Adrenal gland (tissue), 12 donors: ENCODE measurements around the gene GGTA1. TPM values are rescaled to one million over a fixed set of nuclear protein-coding genes. Genes with fewer than 3 reads are reported as not detected.

Experiments used
- DNase-seq, 7 donors: peaks; one replicate each; pipeline ENCODE4 v3.0.0-alpha.2; 2019 to 2020
- H3K27ac ChIP-seq, 5 donors: fragments of 200-600 bp; sonication (generic) in 4 of 5; 1 replicate in 3 of 5; 2 replicates in 2 of 5; pipeline versions ENCODE4 v1.5.1 to v1.8.0; 2016 to 2020; ENCODE audit warnings: mild to moderate bottlenecking in 1 of 5
- H3K27me3 ChIP-seq: fragments of 200-600 bp; 2 replicates; pipeline ENCODE4 v1.8.0; 2021
- H3K36me3 ChIP-seq, 2 donors: fragments of 200-600 bp; replicated peaks in 1 of 2; 1 replicate in 1 of 2; 2 replicates in 1 of 2; pipeline versions ENCODE4 v1.5.1 to v1.8.0; 2018 to 2022
- H3K4me1 ChIP-seq, 2 donors: fragments of 200-600 bp; replicated peaks in 1 of 2; 1 replicate in 1 of 2; 2 replicates in 1 of 2; pipeline versions ENCODE4 v1.5.1 to v1.8.0; 2018 to 2021
- H3K4me3 ChIP-seq, 4 donors: fragments of 200-600 bp; sonication (generic) in 3 of 4; one replicate each; pipeline ENCODE4 v1.5.1; 2016 to 2018
- H3K9me3 ChIP-seq, 3 donors: fragments of 200-600 bp; sonication (generic) in 1 of 3; replicated peaks in 1 of 3; 1 replicate in 2 of 3; 2 replicates in 1 of 3; pipeline versions ENCODE4 v1.5.1 to v1.8.0; 2016 to 2021
- POLR2A ChIP-seq, 2 donors: fragments of 450-650 bp; IDR thresholded peaks; one replicate each; pipeline ENCODE4 v1.6.1; 2017; ENCODE audit warnings: antibody characterized with exemption in 2 of 2, mild to moderate bottlenecking in 2 of 2, moderate library complexity in 1 of 2
- WGBS, 4 donors: extraction: QIAGEN DNeasy Blood & Tissue Kit in 2 of 4; methylation state at CpG; one replicate each; pipeline versions ENCODE4 v1.1.5 to v1.1.7; 2013 to 2017; 5-methylcytosine and 5-hydroxymethylcytosine counted together
- intact Hi-C, 2 donors: fragments of 100-400 bp; cut with DNase I; formaldehyde crosslinking; loops; one replicate each; pipeline versions ENCODE4 v1.14.1 to v1.15.0; 2022 to 2023
- polyA plus RNA-seq, 3 donors: library from polyadenylated mRNA; stranded (reverse); fragments of 200-250 nt in 2 of 3; fragments of 350-450 nt in 1 of 3; fragmentation: Illumina TruSeq in 1 of 3; extraction: RNeasy Lipid Tissue Mini Kit (QIAGEN cat#74804) in 1 of 3; gene quantifications; one replicate each; pipeline ENCODE4 v1.2.3, GENCODE V29; 2013 to 2014
- total RNA-seq, 9 donors: library from RNA; depleted of rRNA in 4 of 9; stranded (reverse); fragments of >200 nt in 4 of 9; fragments of 120-200 nt in 1 of 9; fragmentation: NEBNext Ultra II Directional in 1 of 9; extraction: Animal tissue kit (Norgen Biotek cat#: 25700) in 1 of 9; gene quantifications; one replicate each; pipeline versions ENCODE4 v1.1.0 to v1.2.4, GENCODE V29; 2013 to 2023
- TF ChIP-seq, protein P1 (sequence below), 6 experiments: fragments of 450-650 bp in 4 of 6; fragments of 200-600 bp in 2 of 6; sonication (generic) in 1 of 6; IDR thresholded peaks; 1 replicate in 5 of 6; 2 replicates in 1 of 6; pipeline versions ENCODE4 v1.5.1 to v1.8.0; 2016 to 2021; ENCODE audit warnings: antibody characterized with exemption in 6 of 6, mild to moderate bottlenecking in 2 of 6, moderate library complexity in 1 of 6
- donor health status: healthy with polysubstance abuse.
- donor health status: Bipolar disorder and iron deficiency.
- donor health status: DM: yes; HTN: yes; CAD: no.
- donor health status: DM: no; HTN: no; CAD: no.
- donor health status: DM: no; HTN: no; CAD: no.
- donor health status: DM: yes; HTN: yes; CAD: no.

The GGTA1 gene
- total and polyA plus RNA-seq, 12 donors = 1.5 to 34.1 (median 8.7) TPM

DNA sequence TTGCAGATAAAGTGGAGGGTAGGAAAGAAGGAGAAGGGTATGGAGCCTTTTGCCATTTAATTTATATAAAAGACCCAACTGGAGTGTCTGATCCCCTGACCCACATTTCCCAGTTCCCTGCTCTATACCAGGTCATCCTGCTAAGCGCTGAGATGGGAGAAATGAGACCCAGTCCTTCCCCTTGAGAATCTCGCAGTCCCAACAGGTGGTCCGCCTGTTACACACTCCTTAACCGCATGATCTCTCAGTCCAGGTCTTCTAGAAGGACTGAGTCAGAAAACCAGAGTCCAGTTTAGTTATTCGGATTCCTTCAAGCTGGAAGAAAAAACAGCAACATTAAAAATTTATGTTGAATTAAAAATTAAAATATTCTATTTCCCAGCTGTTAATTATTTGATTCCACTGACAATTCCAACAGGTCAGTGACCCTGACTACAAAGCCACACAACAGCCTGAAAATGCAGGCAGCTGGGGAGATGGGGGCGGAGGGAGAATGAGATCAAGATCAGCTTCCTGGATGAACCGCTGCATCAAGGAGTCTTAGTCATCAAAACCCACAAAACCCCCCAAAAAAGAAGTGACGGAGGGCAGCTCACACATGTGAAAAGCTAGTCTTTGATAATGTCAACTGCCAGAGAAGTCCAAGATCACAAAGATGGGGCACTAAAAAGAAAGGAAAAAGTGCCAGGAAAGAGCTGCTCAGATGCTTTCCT lies 44.0 kb downstream of the GGTA1 start:
- WGBS, 4 donors = 80 to 88% (median 83%) methylated on average over 8 of the region's 8 CpGs

DNA sequence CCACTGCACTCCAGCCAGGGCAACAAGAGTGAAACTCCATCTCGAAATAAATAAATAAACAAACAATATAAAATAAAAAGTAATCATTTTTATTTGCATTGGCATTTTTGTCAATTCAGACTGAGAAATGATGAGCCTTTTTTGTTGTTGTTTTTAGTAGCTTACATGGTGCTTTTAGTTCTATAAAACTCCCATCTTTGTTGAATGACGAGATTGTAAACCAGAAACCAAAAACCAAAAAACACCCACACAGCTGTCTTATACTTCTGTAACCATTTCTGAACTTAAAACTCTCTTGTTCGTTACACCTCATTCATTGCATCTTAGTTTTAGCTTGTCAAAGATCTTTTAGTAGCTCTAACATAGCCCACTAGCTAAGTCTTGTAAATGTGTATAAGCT lies 44.7 kb downstream of the GGTA1 start:
- WGBS, 4 donors = 77 to 88% (median 82%) methylated on average over 3 of the region's 3 CpGs
- no peak for TF ChIP-seq POLR2A (IDR thresholded peaks at IDR 0.05)
- TF ChIP-seq, protein P1, sequence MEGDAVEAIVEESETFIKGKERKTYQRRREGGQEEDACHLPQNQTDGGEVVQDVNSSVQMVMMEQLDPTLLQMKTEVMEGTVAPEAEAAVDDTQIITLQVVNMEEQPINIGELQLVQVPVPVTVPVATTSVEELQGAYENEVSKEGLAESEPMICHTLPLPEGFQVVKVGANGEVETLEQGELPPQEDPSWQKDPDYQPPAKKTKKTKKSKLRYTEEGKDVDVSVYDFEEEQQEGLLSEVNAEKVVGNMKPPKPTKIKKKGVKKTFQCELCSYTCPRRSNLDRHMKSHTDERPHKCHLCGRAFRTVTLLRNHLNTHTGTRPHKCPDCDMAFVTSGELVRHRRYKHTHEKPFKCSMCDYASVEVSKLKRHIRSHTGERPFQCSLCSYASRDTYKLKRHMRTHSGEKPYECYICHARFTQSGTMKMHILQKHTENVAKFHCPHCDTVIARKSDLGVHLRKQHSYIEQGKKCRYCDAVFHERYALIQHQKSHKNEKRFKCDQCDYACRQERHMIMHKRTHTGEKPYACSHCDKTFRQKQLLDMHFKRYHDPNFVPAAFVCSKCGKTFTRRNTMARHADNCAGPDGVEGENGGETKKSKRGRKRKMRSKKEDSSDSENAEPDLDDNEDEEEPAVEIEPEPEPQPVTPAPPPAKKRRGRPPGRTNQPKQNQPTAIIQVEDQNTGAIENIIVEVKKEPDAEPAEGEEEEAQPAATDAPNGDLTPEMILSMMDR (IDR thresholded peaks at IDR 0.05) = no peak
- H3K36me3 ChIP-seq = no peaks in the 10 kb centered on the region
- H3K4me3 ChIP-seq = no peak overlapping the region
- no peaks in the 10 kb centered on the region for H3K27me3 ChIP-seq
- H3K4me1 ChIP-seq = no peaks in the 10 kb centered on the region
- intact Hi-C loops = no loop called here
- no peak for DNase-seq
- no peak overlapping the region for H3K27ac ChIP-seq
- H3K9me3 ChIP-seq = no peaks in the 10 kb centered on the region

More for the DNA sequence above, 44.0 kb downstream of the GGTA1 start:
- TF ChIP-seq POLR2A (IDR thresholded peaks at IDR 0.05) = no peak
- TF ChIP-seq, protein P1 (IDR thresholded peaks at IDR 0.05) = no peak
- intact Hi-C loops = no loop called here
- H3K27me3 ChIP-seq = no peaks in the 10 kb centered on the region
- no peaks in the 10 kb centered on the region for H3K36me3 ChIP-seq
- no peaks in the 10 kb centered on the region for H3K4me1 ChIP-seq
- no peak for DNase-seq
- H3K27ac ChIP-seq = no peak overlapping the region
- no peak overlapping the region for H3K4me3 ChIP-seq
- no peaks in the 10 kb centered on the region for H3K9me3 ChIP-seq

DNA sequence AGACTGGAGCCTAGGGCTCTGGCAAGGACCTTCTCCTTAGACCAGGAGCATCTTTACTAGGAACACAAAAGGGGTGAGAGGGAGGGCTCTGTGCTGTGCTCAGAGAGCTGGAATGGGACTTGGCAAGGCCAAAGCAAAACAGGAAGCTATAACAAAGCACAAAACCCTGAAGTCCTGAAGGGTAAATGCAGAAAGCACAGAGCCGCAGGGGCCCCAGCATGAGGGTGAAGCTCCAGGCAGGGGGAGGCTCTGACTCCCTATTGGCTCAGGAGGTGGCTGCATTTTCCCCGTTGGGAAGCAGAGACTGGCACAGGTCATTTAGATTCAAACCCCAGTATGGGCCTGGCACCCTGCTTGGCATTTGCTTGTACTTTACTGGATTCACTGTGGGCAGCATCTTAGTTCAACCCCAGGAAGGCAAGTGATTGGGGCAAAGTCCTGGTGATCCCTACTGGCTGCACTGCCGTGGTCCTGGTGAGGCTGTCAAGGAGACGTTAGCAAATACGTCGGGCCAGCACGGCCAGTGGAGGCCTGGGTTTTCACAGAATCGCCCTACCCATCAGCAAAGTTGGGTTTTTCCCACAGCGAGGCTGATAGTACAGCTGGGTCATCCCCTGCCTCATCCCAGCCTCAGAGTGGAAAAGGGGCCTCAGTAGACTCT lies 46.3 kb downstream of the GGTA1 start:
- H3K27ac ChIP-seq = no peak overlapping the region
- TF ChIP-seq POLR2A (IDR thresholded peaks at IDR 0.05) = no peak
- TF ChIP-seq, protein P1 (IDR thresholded peaks at IDR 0.05) = no peak
- intact Hi-C loops = no loop called here
- no peak for DNase-seq
- H3K36me3 ChIP-seq = no peaks in the 10 kb centered on the region
- H3K9me3 ChIP-seq = no peaks in the 10 kb centered on the region
- H3K4me1 ChIP-seq = no peaks in the 10 kb centered on the region
- 73 to 81% (median 74%) methylated on average over 8 to 9 of the region's 9 CpGs for WGBS, 4 donors
- no peaks in the 10 kb centered on the region for H3K27me3 ChIP-seq
- no peak overlapping the region for H3K4me3 ChIP-seq

- H3K36me3 ChIP-seq = no peaks in the 10 kb centered on the region
- TF ChIP-seq, protein P1 (IDR thresholded peaks at IDR 0.05) = no peak
- TF ChIP-seq POLR2A (IDR thresholded peaks at IDR 0.05) = no peak
- no peaks in the 10 kb centered on the region for H3K9me3 ChIP-seq
- H3K27ac ChIP-seq = no peak overlapping the region
- no peak for DNase-seq
- no peak overlapping the region for H3K4me3 ChIP-seq
- intact Hi-C loops = no loop called here
- H3K4me1 ChIP-seq = no peaks in the 10 kb centered on the region
- H3K27me3 ChIP-seq = no peaks in the 10 kb centered on the region
- WGBS, 4 donors = 63 to 70% (median 64%) methylated on average over 6 of the region's 6 CpGs
Measured at GRCh38 chr9:121452085-121452484, 47.6 kb downstream of the GGTA1 start.
